ENCODE measurements around the gene NINJ1.

Gene NINJ1

DNA sequence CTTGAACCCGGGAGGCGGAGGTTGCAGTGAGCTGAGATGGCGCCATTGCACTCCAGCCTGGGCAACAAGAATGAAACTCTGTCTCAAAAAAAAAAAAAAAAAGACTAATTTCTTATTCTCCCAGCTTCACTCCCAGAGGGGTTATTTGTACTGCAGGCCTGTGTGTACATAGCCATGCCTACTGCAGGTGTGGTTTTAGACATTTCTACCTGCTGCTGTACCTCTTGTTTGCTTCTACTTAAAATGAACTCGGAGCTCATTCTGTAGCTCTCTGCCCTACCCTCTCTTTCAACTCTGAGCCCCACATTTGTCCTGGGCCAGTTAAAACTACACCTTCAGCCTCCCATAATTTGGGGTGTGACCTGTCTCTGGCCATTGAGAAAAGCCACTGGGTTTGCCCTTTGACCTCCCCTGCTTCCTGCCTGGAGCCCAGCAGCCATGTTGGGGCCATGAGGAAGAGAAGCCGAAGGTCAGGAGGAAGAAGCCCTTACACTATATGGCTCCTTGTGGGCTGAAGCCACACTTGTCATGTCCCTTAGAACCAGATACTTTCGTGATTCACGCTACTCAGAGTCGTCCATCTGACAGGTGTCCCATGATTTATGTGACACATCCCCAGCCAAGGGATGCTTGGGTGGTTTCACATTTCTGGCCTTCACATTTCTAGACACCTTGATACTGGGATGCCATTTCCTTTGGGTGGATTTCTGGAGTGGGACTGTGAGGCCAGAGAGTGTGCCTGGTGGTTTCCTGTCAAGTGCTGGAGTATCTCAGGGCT lies 47.4 kb downstream of the NINJ1 start:
- DNase-seq (ENCODE audit: low spot score): peak; percentile 1

DNA sequence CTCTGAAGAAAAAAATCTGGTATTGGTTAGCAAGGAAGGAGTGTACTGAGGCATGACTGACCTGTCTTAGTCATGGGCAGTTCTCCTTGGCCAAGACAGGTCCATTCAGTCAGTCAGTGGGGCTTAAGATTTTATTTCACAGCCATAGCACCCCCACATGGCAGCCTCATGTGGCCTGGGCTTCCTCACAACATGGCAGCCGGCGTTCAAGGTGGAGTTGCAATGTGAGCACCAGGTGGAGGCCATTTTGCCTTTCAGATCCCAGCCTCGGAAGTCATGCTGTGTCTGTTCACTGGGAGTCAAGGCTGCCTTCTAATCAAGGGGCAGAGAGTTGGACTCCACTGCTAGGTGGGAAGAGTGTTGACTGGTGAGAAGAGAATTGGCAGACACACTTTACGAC lies 48.4 kb downstream of the NINJ1 start:
- DNase-seq (ENCODE audit: low spot score): no peak

DNA sequence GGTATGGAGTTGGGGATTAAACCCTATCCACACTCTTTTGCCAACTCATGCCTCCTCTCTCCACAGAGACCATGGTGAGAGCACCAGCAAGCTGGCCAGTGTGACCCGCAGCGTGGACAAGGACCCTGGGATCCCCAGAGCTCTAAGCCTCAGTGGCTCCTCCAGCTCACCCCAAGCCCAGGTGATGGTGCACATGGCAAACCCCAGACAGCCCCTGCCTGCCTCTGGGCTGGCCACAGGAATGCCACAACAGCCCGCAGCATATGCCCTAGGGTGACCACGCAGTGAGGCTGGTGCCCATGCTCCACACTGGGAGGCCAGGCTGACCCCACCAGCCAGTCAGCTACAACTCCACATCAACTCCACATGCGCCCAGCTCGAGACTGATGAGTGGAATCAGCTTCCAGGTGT lies 49.6 kb downstream of the NINJ1 start:
- no peak for DNase-seq (ENCODE audit: low spot score)

DNA sequence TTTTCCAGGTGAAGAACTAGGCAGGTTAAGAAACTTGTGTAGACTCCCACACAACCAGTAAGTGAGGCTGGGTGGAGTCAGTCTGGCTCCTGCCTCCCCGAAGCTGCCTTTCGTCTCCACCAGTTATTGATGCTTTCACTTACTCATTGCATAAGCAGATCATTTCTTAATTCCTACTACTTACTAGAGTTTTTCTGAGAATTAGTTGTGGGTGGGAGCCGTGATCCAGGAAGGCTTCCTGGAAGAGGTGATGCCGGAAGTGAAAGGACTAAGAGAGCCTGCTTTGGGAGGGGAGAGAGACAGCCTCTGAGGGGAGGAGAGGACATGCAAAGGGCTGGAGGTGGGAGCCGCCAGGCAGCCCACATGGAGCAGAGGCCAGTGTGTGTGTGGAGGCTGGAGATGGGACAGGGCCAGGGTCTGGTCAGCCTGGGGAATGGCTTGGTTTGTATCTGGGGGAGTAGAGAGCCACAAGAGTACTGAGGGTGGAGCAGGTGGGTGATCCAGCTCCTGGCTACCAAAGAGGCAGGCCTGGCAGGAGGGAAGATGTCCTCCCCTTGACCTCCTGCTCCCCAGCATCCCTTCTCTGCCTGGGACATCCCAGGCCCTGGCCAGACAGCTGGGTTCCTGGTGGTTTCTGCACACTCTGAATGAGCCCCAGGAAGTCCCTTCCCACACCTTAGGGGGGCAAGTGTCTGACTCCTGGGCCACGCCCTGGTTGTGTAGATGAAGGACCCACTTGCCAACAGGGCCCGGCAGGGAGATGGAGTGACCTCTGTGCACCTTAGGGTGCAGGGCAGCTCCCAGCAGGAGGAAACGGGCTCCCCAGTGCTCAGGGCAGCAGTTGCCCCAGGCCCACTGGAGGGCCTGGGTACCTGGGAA lies 50.2 kb downstream of the NINJ1 start:
- no peak for DNase-seq (ENCODE audit: low spot score)

DNA sequence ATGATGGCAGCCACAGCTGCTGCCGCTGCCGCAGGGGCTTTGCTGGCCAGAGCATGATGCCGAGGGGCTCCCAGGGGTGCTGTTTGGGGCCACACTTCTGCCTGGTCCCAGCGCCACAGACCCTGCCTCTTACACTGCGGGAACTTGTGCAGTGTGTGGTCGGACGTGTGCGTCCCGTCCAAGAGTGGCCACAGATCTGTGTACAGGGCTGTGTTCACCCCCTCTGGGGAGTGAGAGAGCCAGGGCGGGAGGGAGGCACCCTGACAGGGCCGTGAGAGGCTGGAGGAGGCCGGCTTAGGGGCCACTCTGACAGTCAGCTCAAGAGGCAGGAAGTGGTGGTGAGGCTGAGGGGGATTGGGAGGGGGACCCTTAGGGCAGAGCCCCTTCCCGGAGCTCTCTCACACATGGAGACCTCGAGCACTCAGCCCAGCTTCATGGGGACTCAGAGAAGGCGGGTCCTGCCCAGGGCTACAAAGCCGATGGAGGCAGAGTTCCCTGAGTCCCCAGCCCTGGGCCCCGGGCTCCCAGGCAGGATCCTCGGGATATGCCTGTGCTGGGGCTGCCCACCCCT lies 51.1 kb downstream of the NINJ1 start:
- DNase-seq (ENCODE audit: low spot score): peak; percentile 21

DNA sequence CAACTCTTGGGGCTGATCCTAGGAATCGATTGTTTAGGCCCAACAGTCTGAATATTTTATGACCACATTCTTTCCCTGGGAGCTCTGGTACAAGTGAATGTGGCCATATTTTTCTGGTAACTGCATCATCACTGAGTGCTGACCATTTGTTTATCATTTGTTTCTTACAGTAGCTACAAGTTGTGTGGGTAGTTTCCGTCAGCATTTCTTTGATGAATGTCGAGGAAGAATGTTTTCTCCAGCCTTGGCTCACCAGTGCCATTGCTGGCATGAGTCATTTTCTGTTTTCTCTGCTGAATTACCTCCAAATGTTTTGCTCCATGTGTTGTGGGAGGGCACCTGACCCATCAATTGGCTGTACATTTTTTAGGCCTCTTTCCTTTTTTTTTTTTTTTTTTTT lies 52.1 kb downstream of the NINJ1 start:
- DNase-seq (ENCODE audit: low spot score): peak; percentile 2

DNA sequence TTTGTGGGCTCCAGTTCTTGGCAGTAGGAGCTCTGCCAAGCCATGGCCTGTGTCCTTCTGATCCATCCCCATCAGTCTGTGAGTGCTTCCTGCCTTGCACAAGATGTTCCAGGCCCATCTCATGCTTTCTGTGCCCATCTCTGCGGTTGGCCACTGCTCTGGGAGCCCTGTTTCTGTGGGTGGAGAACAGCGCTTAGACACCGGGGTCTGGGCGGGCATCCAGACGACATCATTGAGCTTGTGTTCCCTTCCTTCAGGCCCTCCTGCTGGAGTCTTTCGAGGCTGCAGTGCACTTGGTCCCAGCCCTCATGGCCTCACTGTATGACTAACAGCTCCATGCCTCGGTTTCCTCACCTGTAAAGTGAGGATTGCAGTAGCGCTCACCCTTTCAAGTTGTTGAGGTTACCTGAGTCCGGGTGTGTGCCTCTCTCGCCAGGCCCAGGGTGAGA lies 52.9 kb downstream of the NINJ1 start:
- peak; percentile 3 for DNase-seq (ENCODE audit: low spot score)

DNA sequence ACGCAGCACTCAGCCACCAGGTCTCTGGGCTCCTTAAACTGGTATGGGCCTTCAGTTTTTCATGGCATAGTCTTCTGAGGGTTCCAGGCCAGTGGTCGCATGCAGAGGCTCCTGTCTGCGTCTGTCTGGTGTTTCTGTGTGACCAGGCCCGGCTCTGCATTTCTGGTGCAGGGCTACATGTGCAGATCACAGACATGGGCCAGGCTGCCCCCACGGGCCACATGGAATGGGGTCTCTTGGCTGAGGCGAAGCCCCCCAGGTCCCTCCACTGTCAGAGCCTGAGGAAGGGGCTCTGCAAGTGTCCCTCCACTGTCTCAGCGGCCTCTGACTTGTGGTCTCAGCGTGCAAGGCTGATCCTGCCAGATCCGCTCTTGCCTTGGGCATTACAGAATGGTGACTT lies 53.6 kb downstream of the NINJ1 start:
- no peak for DNase-seq (ENCODE audit: low spot score)

DNA sequence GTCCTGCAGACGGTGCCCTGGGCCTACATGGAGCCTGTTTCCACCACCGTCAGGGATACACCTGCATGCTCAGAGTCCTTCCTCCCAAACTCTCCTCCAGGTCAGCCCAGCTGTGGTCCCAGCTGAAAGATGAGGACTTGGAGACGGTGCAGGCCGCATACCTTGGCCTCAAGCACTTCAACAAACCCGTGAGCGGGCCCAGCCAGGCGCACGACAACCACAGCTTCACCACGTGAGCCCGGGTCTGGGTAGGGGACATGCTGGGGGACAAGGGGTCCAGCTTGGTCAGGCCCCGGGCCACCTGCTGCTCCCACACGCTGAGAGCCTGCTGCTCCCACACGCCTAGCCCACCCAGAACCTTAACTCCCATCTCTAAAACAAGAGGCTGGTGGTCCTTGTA lies 54.7 kb downstream of the NINJ1 start:
- no peak for DNase-seq (ENCODE audit: low spot score)

DNA sequence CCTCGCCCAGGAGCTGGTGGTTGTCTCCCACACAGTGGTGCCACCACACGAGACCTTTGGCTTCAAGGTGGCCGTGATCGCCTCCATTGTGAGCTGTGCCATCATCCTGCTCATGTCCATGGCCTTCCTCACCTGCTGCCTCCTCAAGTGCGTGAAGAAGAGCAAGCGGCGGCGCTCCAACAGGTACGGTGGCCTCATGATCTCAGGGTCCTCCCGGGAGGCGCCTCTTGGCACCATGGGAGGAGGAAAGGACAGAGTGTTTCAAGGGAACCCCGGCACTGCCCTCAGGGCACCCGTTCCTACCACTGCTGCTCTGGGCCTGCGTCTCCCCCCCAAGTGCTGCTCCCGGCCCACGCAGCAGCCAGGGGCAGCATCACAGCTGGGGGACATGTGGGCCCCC lies 56.2 kb downstream of the NINJ1 start:
- DNase-seq (ENCODE audit: low spot score): no peak

DNA sequence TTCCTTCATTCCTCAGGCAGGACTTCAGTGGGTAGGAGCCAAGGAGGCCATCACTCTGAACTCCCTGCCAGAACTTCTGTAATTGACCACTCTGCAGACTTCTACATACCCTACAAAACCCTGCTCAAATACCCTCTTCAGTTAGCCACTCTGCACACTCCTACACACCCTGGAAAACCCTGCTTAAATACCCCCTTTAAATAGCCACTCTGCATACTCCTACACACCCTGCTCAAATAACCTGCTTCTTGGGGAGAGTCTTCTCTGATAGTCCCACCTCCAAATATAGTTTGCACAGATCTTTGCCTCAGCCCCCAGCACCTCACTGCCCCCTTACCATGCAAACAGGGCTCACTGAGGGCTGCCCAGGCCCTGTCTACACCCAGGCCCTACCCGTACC lies 56.7 kb downstream of the NINJ1 start:
- DNase-seq (ENCODE audit: low spot score): no peak

DNA sequence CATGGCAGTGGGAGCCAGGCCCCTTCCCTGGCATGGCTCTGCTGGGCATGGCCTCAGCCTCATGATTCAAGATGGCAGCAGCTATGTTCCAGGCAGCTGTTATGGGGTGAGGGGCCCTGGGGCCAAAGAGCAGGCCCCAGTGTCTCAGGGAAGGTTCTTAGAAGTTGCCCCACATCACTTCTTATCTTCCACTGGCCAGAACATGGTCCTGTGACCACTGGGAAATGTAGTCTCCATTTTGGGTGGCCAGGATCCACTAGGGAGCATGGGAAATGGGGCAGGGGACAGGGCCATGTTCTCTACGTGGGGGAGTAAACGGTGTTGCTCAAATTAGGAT lies 57.3 kb downstream of the NINJ1 start:
- DNase-seq (ENCODE audit: low spot score): no peak

DNA sequence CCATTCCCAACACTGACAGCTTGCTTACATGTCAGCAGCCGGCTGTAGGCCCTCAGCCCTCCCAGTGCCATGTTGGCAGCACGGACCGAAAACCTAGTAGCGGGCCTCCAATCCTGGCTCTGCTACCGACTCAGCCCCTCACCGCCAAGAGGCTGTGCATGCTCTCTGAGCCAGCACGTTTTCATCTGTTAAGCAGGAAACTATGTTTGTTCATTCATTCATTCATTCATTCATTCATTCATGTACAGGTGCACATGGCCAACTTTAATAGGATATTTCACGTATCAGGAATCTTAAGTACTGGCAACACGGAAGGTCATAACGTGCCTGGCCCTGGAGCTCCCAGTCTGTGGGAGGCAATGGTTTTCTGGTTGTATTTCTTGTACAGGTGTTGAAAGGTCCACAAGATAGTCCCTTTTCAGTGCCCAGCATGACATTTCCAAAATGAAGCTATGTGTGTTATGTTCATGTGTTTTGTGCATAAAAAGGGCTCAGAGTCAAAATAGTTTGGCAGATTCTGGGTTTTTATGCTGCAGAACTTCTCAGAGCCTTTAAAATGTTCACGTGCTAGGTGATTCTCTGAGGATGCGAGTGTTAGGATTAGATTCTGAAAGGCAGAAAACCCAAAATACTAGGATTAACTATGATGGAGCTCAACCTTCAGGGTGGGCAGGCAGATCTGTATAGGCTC lies 57.8 kb downstream of the NINJ1 start:
- DNase-seq (ENCODE audit: low spot score): no peak

DNA sequence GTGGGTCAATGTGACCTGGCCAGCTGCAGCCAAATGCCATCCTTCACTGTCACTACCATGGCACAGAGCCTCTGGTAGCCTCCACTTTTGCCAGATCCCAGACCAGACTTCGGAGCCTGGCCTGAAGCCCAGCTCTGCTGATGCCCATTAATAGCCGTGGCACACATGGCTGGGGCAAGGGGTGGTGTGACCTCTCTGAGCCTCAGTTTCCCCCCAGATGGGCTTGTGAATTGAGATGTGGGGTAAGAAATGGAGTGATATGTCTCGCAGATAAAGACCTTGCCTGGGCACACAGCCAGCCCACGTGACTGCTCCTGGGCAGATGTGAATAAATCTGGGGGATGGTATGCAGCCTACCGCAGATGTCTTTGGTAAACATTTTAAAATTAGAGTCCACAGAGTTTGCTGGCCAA lies 61.7 kb downstream of the NINJ1 start:
- no peak for DNase-seq (ENCODE audit: low spot score)
